GM23248 (cell line): ENCODE results near the gene TRPM3. TPM values are rescaled to one million over a fixed set of nuclear protein-coding genes. Genes with fewer than 3 reads are reported as not detected.

Experiments
- DNase-seq: peaks from one replicate; pipeline ENCODE4 v3.0.0-alpha.2; 2015
- H2AFZ ChIP-seq: fragments of 200-600 bp; sonication (generic); 2 replicates; pipeline ENCODE4 v1.6.1; 2016; ENCODE audit warnings: antibody characterized with exemption
- H3F3A ChIP-seq: fragments of 200-600 bp; sonication (generic); 2 replicates; pipeline ENCODE4 v1.6.1; 2016; ENCODE audit warnings: mild to moderate bottlenecking, antibody characterized with exemption, mixed run types; ENCODE audit not compliant: insufficient read depth
- H3K27ac ChIP-seq: fragments of 200-600 bp; sonication (generic); 2 replicates; pipeline ENCODE4 v1.5.1; 2016; ENCODE audit warnings: mild to moderate bottlenecking
- H3K27me3 ChIP-seq: fragments of 200-600 bp; sonication (generic); replicated peaks from 2 replicates; pipeline ENCODE4 v1.6.1; 2016; ENCODE audit warnings: mild to moderate bottlenecking; ENCODE audit not compliant: insufficient read depth
- H3K36me3 ChIP-seq: fragments of 200-600 bp; sonication (generic); 2 replicates; pipeline ENCODE4 v1.6.1; 2016; ENCODE audit warnings: low read depth, mild to moderate bottlenecking
- H3K4me1 ChIP-seq: fragments of 200-600 bp; sonication (generic); 2 replicates; pipeline ENCODE4 v1.6.1; 2016; ENCODE audit warnings: mild to moderate bottlenecking; ENCODE audit not compliant: insufficient read depth
- H3K4me2 ChIP-seq: fragments of 200-600 bp; sonication (generic); one replicate; pipeline ENCODE4 v1.6.1; 2016; ENCODE audit warnings: mild to moderate bottlenecking; ENCODE audit not compliant: unreplicated experiment
- H3K4me3 ChIP-seq: fragments of 200-600 bp; sonication (generic); 2 replicates; pipeline ENCODE4 v1.5.1; 2016; ENCODE audit warnings: mild to moderate bottlenecking
- H3K79me2 ChIP-seq: fragments of 200-600 bp; sonication (generic); 2 replicates; pipeline ENCODE4 v1.6.1; 2016; ENCODE audit warnings: mild to moderate bottlenecking; ENCODE audit not compliant: insufficient read depth
- H3K9ac ChIP-seq: fragments of 200-600 bp; sonication (generic); 2 replicates; pipeline ENCODE4 v1.6.1; 2016; ENCODE audit warnings: mild to moderate bottlenecking
- H3K9me2 ChIP-seq: fragments of 200-600 bp; sonication (generic); 2 replicates; pipeline ENCODE4 v1.6.1; 2016; ENCODE audit warnings: mixed run types, mild to moderate bottlenecking, moderate library complexity; ENCODE audit not compliant: insufficient read depth
- H3K9me3 ChIP-seq: fragments of 200-600 bp; sonication (generic); one replicate; pipeline ENCODE4 v1.6.1; 2017; ENCODE audit warnings: low read depth
- H4K20me1 ChIP-seq: fragments of 200-600 bp; sonication (generic); 2 replicates; pipeline ENCODE4 v1.6.0; 2016; ENCODE audit not compliant: insufficient read depth
- EZH2 ChIP-seq: fragments of 200-600 bp; sonication (generic); IDR thresholded peaks from 2 replicates; pipeline ENCODE4 v1.6.1; 2018; ENCODE audit warnings: antibody characterized with exemption, mild to moderate bottlenecking; ENCODE audit not compliant: insufficient read depth, poor library complexity, severe bottlenecking
- EZH2phosphoT487 ChIP-seq: fragments of 200-600 bp; sonication (generic); IDR thresholded peaks from 2 replicates; pipeline ENCODE4 v1.6.1; 2018; ENCODE audit warnings: antibody characterized with exemption, moderate library complexity, mild to moderate bottlenecking, low read depth; ENCODE audit not compliant: insufficient read depth
- WGBS, 2 experiments: methylation state at CpG; one replicate each; pipeline ENCODE4 v1.1.6; 2015 to 2017; ENCODE audit warnings: low lambda C conversion rate in 2 of 2, low coverage in 1 of 2; ENCODE audit errors: missing lambda C conversion rate in 2 of 2; 5-methylcytosine and 5-hydroxymethylcytosine counted together
- in situ Hi-C: fragments of 300-500 bp; cut with MboI; formaldehyde crosslinking; loops from 2 replicates; pipeline ENCODE4 v1.15.0; 2020
- polyA plus RNA-seq: library from polyadenylated mRNA; unstranded; fragments of >200 nt; fragmentation: Nextera tagmentation; extraction: Ambion mirVana; gene quantifications from 2 replicates; pipeline ENCODE4 v1.2.1, GENCODE V29; 2016
- total RNA-seq: library from RNA; depleted of rRNA; stranded (reverse); fragments of >200 nt; shearing (Covaris generic); gene quantifications from 2 replicates; pipeline ENCODE4 v1.2.3, GENCODE V29; 2014

TRPM3 gene
- total and polyA plus RNA-seq, 2 experiments from 2014 or later: not detected

- no peak overlapping the region for H2AFZ ChIP-seq
- H3K27ac ChIP-seq: no peak overlapping the region
- no peak overlapping the region for H3K4me2 ChIP-seq
- no peak overlapping the region for H3K4me3 ChIP-seq
- peaks cover 8% of the 10 kb centered on the region; the same call in 1 of the 2 replicates for H3F3A ChIP-seq
- H3K9ac ChIP-seq: no peak overlapping the region
- H3K4me1 ChIP-seq: peaks cover 23% of the 10 kb centered on the region
- no peaks in the 10 kb centered on the region for H3K9me2 ChIP-seq
- WGBS, 2 experiments: 85 to 91% methylated on average over 5 of the region's 5 CpGs
- H3K27me3 ChIP-seq: no peaks in the 10 kb centered on the region
- no peak for DNase-seq
- TF ChIP-seq EZH2phosphoT487 (no peak), EZH2 (no peak)
- H3K36me3 ChIP-seq: no peaks in the 10 kb centered on the region
- no peaks in the 10 kb centered on the region for H3K79me2 ChIP-seq
- no peaks in the 10 kb centered on the region for H3K9me3 ChIP-seq
- in situ Hi-C loops: no loop called here
- no peaks in the 10 kb centered on the region for H4K20me1 ChIP-seq
Measured at GRCh38 chr9:70530716-70531115, 590.7 kb downstream of the TRPM3 start.

- Histone ChIP-seq H3K36me3 (no peaks in the 10 kb centered on the region), H3K27ac (no peak overlapping the region), H3K4me3 (no peak overlapping the region), H3K9me2 (no peaks in the 10 kb centered on the region), H4K20me1 (no peaks in the 10 kb centered on the region), H3K4me2 (no peak overlapping the region), H3F3A (peaks cover 11% of the 10 kb centered on the region; the same call in 1 of the 2 replicates), H3K79me2 (no peaks in the 10 kb centered on the region), H3K27me3 (no peaks in the 10 kb centered on the region), H2AFZ (no peak overlapping the region), H3K4me1 (peaks cover 28% of the 10 kb centered on the region), H3K9me3 (no peaks in the 10 kb centered on the region), H3K9ac (no peak overlapping the region)
- DNase-seq: no peak
- in situ Hi-C loops: no loop called here
- 88 to 91% methylated on average over 7 of the region's 7 CpGs for WGBS, 2 experiments
- no peak for TF ChIP-seq EZH2
- TF ChIP-seq EZH2phosphoT487: no peak
Measured at GRCh38 chr9:70529833-70530232, 591.6 kb downstream of the TRPM3 start.

- Histone ChIP-seq H2AFZ (no peak overlapping the region), H3K4me3 (no peak overlapping the region)
Measured at GRCh38 chr9:70529377-70529776, 592.0 kb downstream of the TRPM3 start.

GRCh38 chr9:70526902-70527301 is 594.5 kb downstream of the TRPM3 start:
- Histone ChIP-seq H3K9me2 (0 out of 2 replicates have a peak, but pooled peaks cover 5% of the 10 kb centered on the region), H4K20me1 (no peaks in the 10 kb centered on the region), H3K4me1 (peaks cover 23% of the 10 kb centered on the region), H3K36me3 (no peaks in the 10 kb centered on the region), H2AFZ (no peak overlapping the region), H3K27me3 (no peaks in the 10 kb centered on the region), H3F3A (peaks cover 11% of the 10 kb centered on the region; the same call in 1 of the 2 replicates), H3K9me3 (no peaks in the 10 kb centered on the region), H3K4me3 (no peak overlapping the region), H3K79me2 (no peaks in the 10 kb centered on the region), H3K4me2 (no peak overlapping the region), H3K27ac (no peak overlapping the region), H3K9ac (no peak overlapping the region)
- in situ Hi-C loops: no loop called here
- WGBS, 2 experiments: 98 to 100% methylated on average over 2 of the region's 2 CpGs
- no peak for DNase-seq
- TF ChIP-seq EZH2: no peak
- TF ChIP-seq EZH2phosphoT487: no peak

More at GRCh38 chr9:70529377-70529776, 592.0 kb downstream of the TRPM3 start:
- Histone ChIP-seq H3K4me1 (peaks cover 25% of the 10 kb centered on the region), H3F3A (peaks cover 11% of the 10 kb centered on the region; the same call in 1 of the 2 replicates), H3K9me3 (no peaks in the 10 kb centered on the region), H3K27me3 (no peaks in the 10 kb centered on the region), H3K36me3 (no peaks in the 10 kb centered on the region), H4K20me1 (no peaks in the 10 kb centered on the region), H3K9ac (no peak overlapping the region), H3K79me2 (no peaks in the 10 kb centered on the region), H3K9me2 (no peaks in the 10 kb centered on the region), H3K4me2 (no peak overlapping the region), H3K27ac (no peak overlapping the region)
- no peak for TF ChIP-seq EZH2
- TF ChIP-seq EZH2phosphoT487: no peak
- DNase-seq: no peak
- WGBS, 2 experiments: 89 to 92% methylated on average over 6 of the region's 6 CpGs
- in situ Hi-C loops: no loop called here
